ENCODE data around the gene SEZ6.

SEZ6 gene

DNA sequence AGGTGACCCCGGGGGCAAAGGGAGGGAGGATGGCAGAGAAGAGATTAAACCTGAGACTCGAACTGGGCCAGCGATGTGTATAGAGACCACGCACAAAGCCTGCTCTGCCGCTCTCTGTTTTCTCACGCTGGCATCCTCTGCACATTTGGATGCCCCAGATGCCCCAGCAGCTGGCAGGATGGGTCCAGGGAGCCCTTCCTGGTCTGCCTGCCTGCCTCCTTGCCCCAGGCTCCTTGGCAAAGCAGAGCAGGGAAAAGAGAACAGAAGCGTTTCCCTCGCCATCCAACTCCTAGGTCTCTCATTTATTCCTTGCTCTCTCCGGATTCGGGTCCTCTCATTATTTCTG is 31.9 kb upstream of the SEZ6 start:
- DNase-seq: no peak

DNA sequence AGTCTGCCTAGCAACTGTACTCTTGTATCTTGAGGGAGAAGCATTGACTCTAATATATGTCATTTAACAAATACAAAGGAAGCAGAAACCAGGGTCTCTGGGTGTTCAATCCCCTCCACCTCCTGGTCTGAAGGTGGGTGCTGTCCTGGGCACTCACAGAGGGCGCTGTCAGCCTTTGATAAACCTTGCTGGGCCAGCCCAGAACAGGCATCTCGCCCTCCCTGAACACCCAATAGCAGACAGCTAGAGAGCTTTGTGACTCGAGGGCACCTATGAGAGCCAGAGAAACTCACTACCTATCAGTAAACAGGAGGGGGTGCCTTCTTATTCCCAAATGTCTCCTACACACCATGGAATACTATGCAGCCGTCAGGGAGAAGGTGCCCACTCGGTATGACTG is 30.8 kb upstream of the SEZ6 start:
- no peak for DNase-seq

DNA sequence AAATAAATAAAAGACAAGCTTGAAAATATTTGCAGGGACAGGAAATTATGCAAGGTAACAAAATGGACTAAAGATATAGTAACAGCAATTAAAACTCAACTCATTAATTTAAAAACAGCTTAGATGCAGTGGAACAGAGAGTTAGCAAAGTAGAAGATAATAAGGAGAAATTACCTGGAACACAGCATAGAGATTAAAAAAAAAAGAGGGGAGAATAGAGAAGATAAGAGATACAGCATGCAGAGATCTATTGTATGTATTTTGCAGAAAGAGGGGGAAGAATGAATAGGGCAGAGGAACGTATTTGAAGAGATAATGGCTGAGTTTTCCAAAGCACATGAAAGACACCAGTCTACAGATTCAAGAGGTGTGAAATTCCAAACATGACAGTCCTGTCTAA is 28.7 kb upstream of the SEZ6 start:
- no peak for DNase-seq

DNA sequence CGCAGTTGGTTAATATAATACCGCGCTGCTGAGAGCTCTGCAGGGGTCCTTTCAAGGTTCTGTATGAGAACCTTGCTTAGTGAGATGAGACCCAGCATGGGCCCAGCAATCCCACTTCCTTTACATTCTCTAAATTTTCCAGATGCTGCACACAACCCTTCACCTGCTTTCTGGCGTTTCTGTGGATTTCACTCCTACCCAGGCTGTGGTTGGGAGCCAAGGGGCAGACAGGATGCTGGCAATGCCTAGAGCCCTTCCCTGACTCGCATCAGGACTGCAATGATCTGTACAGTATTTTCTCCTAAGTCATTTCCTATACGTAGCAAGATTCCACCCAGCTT is 27.0 kb upstream of the SEZ6 start:
- DNase-seq: no peak

DNA sequence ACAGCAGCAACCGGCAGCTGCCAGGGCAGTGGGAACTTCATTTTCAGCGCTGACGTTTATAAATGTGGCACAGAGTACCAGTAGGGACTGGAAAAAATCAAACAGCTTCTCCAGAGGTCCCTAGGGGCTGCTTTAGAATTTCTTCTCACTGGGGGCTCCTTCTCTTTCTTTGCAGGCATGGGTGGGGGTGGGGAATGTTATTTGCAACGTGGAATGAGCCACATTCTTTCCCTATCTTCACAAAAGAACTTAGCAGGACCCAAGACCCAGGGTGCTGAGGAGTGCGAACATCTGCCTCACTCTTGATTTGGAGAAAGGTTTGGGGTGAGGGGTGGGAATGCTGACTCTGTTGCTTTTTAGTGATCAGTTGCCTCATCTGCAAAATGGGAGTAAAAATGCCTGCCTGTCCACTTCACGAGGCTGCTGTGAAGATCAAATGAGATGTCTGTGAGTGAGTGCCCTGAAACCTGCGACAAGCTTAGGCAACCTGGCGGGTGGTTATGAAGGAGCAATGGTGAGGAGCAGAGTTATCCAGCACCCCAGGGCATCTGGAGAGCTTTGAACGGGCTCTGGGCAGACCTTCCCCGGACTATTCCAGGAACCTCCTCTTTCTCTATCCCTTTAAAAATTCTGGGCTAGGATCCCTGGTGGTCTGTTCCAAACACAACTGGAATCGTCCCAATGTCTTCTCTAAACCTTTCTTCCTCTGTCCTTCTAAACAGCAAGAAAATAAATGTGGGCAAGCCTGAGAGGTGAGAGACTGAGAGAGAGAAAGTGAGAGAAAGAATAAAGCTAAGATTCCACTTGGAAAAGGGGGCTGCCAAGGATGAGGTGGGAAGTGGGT is 26.4 kb upstream of the SEZ6 start:
- DNase-seq: no peak

DNA sequence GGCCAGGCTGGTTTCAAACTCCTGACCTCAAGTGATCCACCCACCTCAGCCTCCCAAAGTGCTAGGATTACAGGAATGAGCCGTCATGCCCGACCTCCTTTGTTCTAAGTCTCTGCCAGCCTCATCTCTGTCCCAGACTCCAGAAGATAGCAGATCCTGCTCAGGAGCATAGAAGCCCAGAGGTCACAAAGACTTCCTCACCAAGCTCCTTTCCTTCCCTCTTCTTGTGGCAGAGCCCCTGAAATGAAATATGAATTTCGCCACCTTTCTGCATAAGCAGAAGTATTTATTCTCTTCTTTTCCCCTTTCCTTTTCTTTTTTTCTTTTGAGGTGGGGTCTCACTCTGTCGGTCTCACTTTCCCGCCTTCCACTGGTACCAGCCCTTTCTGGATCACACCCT is 25.7 kb upstream of the SEZ6 start:
- no peak for DNase-seq

DNA sequence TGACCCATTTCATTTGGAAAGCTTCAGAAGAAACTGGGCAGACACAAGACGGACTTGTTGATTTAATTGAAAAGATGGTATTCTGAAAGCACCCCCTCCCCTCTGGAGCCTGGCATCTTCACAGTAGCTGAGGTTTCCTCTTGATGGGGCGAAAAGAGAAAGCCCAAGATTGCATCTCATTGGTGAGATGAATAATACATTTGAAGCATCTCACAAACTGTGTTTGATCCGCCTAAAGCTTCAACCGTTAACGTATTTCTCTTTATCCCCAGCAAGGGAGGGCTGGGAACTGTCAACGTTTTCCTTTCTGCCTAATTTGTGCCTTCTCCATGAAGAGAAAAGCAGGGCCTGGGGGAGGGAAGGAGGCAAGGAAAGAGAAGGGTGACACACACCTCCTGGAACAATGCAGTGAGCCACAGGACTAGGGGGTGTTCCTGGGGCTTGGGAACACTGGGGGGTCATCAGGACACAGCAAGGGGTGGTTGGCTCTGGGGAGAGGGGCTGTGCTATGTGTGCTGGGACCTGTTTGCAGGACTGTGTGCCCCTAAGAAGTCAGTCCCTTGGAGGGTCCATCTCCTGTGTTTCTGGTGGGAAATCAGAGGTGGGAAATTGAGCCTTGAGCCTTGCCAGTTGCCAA is 18.6 kb upstream of the SEZ6 start:
- DNase-seq: no peak

DNA sequence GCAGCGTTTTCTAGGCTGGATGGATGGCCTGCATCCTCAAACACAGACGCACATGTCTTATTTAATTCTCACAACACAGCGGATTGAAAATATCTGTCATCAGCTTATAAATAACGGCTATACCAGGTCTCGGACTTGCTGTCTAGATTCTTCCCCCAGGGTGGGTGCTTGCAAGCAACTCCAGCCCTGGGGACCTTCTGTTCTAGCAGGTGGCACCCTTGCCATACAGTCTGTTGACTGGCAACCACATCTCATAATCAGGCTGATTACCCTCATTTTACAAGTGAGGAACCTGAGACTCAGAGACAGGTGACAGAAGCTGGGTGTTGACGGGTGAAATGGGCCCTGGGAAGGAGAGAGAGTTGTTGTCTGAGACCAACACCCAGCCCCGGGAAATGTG is 16.2 kb upstream of the SEZ6 start:
- DNase-seq: no peak

DNA sequence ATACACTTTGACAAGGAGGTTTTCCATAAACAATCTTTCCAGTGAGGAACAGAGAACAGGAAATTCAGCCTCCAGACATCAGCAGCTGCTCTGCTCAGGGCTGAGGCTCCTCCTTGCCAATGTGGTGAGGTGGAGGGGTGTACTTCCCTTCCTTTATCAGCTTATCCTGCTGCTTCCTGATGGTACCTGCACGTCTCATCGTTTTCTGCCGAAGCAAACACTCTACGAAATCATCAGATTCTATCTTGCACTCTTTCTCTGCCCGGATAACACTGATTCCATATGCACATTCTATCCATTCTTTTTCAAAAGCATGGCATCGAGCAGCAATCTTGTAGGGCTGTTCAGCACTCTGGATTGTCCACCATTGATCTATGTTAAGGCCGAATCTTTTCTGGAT is 15.4 kb upstream of the SEZ6 start:
- DNase-seq: no peak

DNA sequence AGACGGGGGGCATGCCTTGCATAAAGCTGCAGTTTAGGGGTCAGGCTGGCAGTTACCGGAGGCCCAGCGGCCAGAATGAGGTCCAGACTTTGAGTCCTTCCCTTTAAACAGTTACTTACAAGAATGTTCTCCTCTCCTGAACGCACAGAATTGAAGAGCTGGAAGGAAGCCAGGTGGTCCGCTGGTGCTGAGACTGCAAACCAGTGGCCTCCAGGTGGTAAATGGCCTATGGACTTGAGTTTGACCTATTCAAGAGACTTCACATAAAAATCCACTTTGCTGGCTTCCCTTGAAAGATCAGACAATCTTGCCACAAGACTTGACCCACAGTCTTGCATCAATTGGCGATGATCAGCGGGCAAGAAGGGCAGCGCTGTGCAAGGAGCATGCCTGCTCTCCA is 14.7 kb upstream of the SEZ6 start:
- DNase-seq: no peak

DNA sequence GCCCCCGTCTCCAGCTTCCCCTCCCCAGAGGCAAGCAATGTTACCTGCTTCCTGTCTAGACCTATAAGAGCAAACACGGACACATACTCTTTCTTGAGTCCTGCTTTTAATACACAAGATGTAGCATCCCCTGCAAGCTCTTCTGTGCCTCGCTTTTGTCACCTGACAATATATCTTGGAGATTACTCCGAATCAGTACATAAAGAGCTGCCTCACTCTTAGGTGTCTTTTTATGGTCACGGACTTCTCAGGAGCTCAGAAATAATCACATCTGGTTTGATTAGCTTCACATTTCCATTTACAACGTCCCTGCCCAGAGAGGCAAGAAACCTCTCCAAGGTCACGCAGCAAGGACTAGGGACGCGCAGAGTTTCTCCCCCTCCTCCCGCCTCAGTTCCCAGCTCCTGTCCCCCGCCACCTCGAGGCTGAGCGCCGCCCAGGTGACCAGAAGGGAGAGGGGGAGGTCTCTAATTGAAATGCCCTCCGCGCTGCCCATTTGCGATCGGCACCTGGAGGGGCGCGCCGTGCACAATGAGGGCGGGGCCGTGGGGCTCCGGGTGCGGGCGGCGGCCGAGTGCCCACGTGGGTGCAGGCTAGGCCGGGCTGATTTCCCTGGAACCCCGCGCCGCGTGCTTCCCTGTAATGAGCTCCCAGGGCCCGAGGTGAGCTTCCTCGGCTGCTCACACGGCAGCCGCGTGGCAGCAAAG is 13.8 kb upstream of the SEZ6 start:
- DNase-seq: peak; percentile 91 to 97

DNA sequence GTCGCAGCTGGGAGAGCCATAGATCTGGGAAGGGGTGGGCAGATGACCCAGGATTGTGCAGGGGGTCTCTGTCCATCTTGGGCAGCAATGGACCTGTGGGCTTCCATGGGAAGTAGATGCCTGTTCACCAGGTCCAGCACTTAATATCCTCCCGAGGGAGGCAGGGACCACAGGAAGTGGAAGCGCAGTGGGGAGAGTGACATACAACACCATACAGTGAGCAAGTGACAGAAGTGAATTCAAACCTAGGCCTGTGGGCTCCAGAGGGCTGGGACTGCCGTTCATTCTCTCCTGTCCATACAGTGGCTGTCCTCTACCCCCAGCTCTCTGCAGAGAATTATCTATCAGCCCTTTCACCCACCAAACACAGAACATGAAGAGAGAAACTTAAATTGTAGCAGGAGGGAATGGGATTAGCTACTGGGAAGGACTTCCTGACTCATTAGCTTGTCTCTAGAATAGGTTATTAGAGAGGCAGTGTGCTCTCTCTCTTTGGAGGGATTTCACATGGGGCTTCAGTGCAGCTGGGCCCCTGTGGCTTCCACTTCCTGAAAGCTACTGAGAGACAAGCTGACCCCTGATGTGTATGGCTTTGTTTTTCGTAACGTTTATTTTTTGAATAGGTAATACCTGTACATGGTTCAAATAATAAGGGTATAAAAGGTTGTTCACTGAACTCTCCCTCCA is 13.1 kb upstream of the SEZ6 start:
- DNase-seq: peak; percentile 58 to 78

DNA sequence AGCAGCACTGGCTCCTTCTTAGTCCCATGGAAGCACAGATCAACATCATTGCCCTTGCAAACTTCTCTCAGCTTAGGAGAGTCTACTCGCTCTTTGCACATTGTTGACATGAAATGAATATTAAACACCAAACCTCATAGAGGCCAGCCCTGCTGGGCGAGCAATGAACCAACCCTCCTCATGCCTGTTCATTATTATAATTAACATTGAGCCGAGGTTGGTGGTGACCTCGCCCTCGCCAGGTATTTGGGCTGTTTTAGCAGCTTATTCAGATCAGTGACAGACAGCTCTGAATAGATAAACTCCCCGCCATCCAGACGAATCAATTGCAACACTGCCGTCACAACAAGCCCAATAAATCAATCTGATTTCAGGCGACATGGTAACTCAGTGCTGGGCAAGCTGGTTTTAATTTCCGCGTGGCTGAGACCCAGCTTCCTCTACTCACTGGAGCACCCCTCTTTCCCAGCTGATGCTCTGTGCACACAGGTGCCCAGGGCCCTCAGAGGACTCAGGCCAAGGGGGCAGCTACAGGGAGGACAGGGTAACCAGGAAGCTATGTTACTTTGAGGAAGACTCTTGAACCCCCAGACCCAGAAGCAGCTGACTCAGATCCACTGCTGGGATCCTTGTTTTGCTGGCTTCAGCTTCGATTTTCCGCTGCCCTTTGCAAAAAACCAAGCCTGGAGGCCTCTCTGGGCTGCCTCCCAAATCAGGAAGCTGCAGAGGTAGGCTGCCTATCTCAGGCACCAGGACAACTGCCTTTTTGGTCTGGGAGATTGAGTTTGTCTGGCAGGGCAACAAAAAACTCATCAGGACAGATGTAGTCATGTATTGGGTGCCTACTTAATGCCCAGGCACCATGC is 10.7 kb upstream of the SEZ6 start:
- peak; percentile 38 to 70 for DNase-seq

DNA sequence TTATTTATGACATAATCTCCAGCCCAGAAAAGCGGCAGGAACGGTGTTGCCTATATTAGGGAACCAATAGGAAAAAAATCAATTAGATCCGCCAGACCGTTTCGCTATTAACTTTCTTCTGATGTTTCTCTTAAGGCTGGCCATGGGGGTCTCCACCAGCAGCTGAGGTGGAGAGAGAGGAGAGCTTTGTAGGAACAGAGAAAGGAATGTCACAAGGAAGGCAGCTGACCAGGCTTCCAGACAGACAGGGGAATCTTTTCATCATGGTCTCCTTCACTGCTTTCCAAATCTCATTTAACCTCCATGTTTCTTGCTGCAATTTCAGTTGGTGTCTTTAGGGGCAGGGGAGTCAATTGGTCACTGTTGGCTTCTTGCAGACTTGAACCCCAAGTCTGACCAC is 8.9 kb upstream of the SEZ6 start:
- DNase-seq: no peak

DNA sequence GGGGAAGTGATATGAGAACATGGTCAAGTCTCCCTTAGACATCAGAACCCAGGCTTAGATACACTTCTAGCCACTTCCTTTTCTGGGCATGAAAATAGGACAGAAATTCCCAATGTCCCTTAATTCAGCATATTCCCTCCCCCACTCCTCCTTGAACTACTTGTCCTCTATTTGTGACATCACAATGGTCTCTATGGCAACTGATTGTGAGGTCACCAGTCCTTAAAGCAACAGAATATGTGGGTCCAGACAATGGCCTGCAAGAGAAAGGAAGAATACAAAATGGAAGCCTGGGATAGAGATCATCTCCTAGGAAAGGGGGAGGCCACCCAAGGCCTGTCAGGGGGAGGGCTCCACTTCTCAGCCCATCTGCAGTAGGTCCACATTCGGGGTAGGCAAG is 6.7 kb upstream of the SEZ6 start:
- DNase-seq: peak; percentile 26 to 34

DNA sequence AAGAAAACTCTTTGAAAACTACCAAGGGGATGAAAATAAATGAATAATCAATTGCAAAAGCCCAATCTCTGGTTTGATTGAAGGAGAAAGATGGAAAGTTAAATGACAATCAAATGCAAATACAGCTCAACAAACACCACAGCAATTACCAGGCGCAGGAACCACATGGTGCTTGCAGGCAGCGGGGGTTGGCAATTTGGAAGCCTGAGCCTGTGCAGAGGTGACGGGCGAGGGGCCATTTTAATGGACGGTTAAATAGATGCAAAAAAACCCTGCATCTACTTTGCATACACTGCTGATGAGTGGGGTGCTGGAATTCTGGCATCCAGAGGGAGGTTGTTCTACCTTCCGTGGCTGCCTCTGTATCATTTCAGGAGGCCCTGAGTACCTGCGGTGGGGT is 4.8 kb upstream of the SEZ6 start:
- peak; percentile 99 to 100 for DNase-seq

DNA sequence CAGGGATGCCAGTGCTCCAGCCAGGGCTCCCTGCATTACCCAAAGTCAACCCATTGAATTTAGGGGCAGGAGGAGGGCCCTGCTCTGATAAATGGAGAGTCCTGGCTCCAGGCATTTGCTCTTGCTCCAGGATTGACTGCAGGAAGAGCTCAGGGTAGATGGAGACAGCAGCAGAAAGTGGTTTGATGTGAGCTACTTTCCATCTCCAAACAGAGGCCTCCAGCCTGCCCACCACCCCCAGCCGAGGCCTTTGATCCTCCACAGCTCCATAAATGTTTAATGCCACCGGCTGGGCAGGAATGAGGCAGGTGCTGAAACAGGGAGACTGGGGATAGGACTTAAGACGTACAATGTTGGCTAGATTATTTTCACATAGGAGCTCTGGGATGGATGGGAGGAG is 4.3 kb upstream of the SEZ6 start:
- peak; percentile 94 to 95 for DNase-seq

DNA sequence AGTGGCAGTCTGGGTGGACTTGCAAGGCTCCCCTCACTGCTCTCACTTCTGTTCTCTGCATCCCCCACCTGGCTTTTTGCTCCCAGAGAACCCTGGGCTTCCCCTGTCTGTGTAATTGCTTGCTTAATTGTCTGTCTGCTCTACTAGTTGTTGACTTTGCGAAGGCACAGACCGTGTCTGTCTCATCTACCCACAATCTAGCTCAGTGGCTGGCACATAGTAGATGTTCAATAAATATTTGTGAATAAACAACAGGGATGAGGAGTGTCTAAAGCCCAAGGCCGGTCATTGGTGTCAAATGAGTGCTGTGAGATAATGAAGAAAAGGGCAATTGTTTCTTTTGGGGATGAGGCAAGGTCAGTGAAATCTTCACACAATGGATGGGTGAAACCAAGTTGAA is 2.8 kb upstream of the SEZ6 start:
- DNase-seq: peak in 1 of 2 experiments; percentile 52

DNA sequence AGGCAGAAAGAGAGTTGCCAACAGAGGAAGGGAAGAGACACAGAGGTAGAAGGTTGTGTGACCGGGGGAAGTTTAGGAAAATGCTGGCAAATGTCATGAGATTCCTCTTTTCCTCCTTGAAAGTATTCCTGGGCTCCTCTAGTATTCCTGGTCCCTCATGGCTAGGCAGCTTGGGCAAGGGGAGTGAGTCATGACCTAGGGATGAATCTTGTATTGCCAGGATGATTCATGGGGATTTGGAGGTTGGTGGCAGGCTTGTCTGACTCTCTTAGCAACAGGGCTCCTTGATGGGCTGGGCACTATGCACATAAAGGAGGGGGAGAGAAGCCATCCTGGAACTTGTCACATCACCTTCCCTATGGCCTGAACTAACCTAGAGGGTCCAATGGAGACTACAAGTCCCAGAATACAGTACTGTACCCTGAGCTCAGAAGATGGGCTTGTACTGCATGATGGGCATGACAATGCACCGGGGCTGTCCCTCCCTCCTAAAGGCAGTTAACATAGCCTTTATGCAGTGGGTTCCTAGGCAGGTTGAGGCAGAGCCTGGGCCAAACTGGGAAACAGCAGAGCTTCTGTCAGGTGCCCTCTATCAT is 2.1 kb upstream of the SEZ6 start:
- peak; percentile 35 to 52 for DNase-seq

DNA sequence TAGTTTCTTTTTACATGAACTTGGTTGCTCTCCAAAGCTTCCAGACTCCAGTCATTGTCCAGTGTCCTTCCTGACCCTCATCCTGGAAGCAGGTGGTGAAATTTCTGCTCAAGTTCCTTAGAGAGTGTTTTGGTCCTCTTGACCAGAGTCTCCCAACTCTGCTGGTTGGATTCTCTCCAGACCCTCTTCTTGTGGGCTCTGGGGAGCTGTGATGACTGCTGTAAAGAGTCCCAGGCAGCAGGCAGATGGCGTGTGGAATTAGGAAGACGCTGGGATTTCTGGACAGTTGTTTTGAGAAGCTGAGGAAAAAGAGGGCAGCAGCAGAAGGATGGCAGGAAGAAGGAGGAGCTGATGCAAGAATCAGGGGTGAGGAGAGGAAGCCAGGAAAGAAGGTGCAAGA is 1.6 kb upstream of the SEZ6 start:
- DNase-seq: no peak

DNA sequence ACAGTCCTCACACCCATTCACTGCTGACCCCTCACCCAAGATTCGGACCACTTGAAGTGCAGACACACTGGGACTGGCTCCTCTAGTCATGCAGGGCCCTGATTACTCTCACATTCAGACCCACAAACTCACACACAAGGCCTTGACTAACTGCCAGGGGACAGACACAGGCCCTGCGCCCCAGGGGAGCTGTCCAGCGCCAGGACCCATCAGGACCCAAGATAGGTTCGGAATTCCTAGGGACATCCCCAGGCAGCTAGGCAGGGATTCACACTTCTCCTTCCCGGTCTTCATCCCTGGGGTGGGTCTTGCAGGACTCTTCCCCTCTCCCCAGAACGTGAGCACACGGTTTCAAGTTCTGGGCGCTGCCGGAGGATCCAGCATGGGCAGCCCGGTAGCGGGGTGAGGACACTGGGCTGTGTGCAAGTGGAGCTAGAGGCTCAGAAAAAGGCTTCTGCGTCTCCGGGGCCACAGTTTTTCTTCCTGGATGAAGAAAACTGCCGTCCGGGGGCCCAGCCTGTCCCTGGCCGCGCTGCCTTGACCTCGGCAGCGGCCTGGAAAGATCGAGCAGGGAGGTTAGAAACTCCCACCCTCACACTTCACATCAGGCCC is 1.6 kb downstream of the SEZ6 start:
- peak in 1 of 2 experiments; percentile 46 for DNase-seq

DNA sequence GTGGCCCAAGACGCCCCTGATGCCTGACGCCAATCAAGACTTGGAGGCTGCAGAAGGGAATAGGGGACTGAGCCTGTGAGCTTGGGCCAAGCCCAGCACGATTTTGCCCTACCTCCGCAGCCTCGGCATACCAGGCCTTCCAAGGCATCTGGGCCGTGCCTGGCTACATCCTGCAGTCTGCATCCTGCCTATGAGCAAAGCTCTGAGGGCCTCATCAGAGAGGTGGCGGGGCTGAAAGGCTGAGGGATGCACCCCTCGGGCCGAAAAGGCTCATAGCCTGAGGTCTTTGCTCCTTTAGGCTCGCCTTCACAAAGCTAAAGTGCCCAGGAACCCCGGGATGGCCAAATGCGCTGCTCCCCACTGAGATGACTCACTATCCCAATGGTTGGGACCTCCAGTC is 2.5 kb downstream of the SEZ6 start:
- DNase-seq: no peak
